RWPE1 (cell line): ENCODE results near the gene RBMS3.

Experiments used
- CTCF ChIA-PET: fragments of 350-600 bp; sonication (Branson Sonifier 250); formaldehyde crosslinking; extraction: SDS; loops from one replicate; lab custom pipeline; 2021; lab: Yijun Ruan, JAX
- POLR2A ChIA-PET: fragments of 400-600 bp; formaldehyde crosslinking; extraction: SDS; loops from one replicate; lab custom pipeline; 2020; ENCODE audit warnings: antibody characterized with exemption; ENCODE audit not compliant: low non-redundant PET; lab: Yijun Ruan, JAX
- DNase-seq: peaks from one replicate; pipeline ENCODE4 v3.0.0; 2012; ENCODE audit warnings: low spot score
- H3K27ac ChIP-seq: fragments of 450-650 bp; 2 replicates; pipeline ENCODE4 v1.5.1; 2017
- TF ChIP-seq, protein P1 (sequence below): fragments of 450-650 bp; conservative IDR thresholded peaks from 2 replicates; pipeline ENCODE4 v1.5.1; 2017; ENCODE audit warnings: low read depth, mild to moderate bottlenecking

The RBMS3 gene

DNA sequence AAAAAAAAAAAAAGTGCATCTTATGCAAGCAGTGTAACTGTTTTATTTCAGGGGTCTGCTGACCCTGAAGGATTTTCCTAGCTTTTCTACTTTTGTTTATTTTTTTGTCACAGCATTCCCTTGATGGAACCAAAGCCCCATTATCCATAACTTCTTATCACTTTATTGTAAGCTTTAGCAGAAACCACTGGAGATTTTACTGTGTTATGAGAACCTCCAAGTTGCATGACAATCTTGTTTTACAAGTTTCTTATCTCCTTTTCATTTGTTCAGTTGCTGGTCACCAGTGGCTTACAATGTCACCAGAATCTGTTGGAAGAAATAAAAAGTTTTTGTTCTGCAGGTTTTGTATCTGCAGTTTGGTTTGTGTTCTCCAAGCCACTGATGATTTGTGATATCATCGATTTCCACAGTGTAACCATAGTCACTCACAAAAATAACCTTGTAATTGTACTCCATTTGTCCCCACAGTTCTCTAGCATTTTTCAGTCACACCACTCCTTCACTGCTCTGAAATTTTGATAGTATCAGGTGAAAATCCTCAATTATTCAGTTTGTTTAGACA is 660.0 kb downstream of the RBMS3 start:
- POLR2A ChIA-PET: no interaction called here
- H3K27ac ChIP-seq: no peak overlapping the region
- CTCF ChIA-PET: no interaction called here
- DNase-seq: no peak
- TF ChIP-seq, protein P1, sequence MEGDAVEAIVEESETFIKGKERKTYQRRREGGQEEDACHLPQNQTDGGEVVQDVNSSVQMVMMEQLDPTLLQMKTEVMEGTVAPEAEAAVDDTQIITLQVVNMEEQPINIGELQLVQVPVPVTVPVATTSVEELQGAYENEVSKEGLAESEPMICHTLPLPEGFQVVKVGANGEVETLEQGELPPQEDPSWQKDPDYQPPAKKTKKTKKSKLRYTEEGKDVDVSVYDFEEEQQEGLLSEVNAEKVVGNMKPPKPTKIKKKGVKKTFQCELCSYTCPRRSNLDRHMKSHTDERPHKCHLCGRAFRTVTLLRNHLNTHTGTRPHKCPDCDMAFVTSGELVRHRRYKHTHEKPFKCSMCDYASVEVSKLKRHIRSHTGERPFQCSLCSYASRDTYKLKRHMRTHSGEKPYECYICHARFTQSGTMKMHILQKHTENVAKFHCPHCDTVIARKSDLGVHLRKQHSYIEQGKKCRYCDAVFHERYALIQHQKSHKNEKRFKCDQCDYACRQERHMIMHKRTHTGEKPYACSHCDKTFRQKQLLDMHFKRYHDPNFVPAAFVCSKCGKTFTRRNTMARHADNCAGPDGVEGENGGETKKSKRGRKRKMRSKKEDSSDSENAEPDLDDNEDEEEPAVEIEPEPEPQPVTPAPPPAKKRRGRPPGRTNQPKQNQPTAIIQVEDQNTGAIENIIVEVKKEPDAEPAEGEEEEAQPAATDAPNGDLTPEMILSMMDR: no peak

DNA sequence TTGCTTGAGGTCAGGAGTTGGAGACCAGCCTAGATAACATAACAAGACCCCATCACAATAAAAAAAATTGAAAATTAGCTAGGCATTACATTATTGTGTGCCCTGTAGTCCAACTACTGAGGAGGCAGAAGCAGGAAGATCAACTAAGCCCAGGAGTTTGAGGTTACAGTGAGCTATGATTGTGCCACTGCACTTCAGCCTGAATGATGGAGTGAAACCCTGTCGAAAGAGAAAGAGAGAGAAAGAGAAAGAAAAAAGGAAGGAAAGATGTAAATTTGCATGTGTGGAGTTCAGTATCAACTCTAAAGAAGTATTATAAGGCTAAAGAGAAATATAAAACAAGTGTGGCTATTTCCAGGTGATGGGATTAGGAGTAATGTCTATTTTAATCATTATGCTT is 661.4 kb downstream of the RBMS3 start:
- TF ChIP-seq, protein P1: no peak
- H3K27ac ChIP-seq: no peak overlapping the region
- DNase-seq: no peak
- ChIA-PET CTCF (no interaction called here), POLR2A (no interaction called here)

DNA sequence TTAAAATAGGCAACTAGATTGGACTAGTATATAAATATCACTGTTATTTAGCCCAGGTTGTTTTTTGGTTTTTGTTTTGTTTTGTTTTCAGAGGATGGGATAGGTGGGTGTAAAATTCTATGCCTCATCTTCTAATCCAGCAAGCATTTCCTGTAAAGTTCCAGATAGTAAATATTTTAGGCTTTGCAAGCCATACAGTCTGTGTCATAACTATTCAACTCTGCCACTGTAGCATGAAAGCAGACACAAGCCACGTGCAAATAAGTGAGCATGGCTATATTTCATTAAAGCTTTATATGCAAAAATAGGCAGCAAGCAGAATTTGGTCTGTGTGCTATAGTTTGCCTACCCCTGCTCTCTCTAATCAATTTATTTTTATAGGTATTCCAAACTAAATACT is 668.3 kb downstream of the RBMS3 start:
- H3K27ac ChIP-seq: no peak overlapping the region
- ChIA-PET POLR2A (no interaction called here), CTCF (no interaction called here)
- TF ChIP-seq, protein P1: no peak
- DNase-seq: no peak

DNA sequence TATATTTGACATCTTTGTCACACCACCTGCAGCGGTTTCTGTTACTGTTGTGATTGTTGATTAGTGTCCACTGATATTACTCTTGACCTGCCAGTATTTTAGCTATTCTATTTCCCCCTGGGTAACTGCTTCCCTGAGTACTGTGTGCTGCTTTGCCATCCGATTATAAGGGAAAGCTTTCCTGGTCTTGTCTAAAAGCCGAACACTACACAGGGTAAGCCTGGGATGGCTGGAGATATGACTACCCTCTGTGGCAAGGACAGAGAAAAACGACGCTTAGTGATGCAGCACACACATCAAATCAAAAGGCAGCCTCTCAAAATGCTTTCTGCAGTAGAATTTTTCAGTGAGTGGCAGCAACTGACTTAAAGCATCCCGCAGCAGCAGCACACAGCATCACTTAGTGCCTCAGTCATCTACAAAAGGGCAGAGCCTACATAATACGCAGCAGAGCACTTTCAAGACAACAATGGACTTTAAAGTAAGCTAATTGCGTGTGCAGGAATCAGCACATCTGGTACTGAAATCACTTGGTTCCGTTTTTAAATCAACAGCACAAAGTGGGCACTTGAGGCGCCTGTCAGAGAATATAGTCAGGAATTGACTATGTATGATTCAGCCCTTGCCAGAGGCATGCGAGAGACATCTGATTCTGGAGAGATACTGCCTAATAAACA is 669.2 kb downstream of the RBMS3 start:
- POLR2A ChIA-PET: no interaction called here

DNA sequence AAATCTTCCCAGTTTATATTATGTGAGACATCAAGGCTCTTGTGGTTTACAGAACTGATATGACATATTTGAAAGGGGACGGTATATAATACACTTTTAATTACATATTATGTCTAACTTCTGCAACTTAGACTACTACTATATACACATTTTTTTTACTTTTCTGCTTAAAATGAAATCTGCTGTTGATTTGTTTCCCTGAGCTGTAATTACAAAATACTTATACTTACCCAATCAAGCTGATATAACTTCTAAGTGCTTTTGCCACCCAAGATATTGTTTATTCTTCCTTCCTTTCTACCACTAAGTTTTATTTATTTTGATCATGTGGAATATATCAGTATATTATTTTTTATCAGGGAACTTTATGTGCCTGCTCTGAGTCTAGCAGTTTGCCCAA is 671.6 kb downstream of the RBMS3 start:
- POLR2A ChIA-PET: no interaction called here
- TF ChIP-seq, protein P1: no peak
- CTCF ChIA-PET: interaction anchor here (0.6 kb wide), 1 partner anchor 177 kb away, joined by 3 read pairs; no protein-coding TSS in a partner anchor
- no peak for DNase-seq
- no peak overlapping the region for H3K27ac ChIP-seq

More for the DNA sequence above, 669.2 kb downstream of the RBMS3 start:
- no peak overlapping the region for H3K27ac ChIP-seq
- CTCF ChIA-PET: no interaction called here
- TF ChIP-seq, protein P1: no peak
- DNase-seq: no peak

DNA sequence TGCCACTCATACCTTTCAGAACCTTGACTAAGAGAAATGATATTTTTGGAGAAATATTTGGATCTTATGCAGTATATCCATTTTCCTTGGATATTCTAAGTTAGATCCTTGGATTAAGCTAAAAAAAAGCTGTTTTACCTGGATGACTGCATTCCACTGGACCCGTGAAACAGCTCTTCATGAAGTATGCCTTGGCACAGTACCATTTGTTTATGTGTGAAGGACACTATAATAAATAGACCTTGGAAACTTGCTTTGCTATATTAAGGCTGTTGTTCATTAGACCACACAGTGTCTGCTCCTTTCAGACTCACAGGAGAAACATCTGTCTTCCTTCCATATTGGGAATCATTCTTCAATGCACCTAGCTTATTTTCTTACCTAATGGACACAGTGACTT is 674.5 kb downstream of the RBMS3 start:
- POLR2A ChIA-PET: no interaction called here
- no peak overlapping the region for H3K27ac ChIP-seq
- TF ChIP-seq, protein P1: no peak
- DNase-seq: no peak
- CTCF ChIA-PET: no interaction called here
